Astrocyte (in vitro differentiated cells and primary cell): ENCODE data around the gene BCAR3.

Experiments
- EZH2 ChIP-seq: IDR thresholded peaks from 2 replicates; pipeline ENCODE4 v1.6.1; 2012; ENCODE audit warnings: mild to moderate bottlenecking, low read length, inconsistent platforms; ENCODE audit not compliant: insufficient read depth
- TF ChIP-seq, protein P1 (sequence below): IDR thresholded peaks from 2 replicates; pipeline ENCODE4 v1.5.1; 2011; ENCODE audit warnings: low read depth, mild to moderate bottlenecking, inconsistent platforms, low read length, moderate library complexity; ENCODE audit not compliant: insufficient read depth

DNA sequence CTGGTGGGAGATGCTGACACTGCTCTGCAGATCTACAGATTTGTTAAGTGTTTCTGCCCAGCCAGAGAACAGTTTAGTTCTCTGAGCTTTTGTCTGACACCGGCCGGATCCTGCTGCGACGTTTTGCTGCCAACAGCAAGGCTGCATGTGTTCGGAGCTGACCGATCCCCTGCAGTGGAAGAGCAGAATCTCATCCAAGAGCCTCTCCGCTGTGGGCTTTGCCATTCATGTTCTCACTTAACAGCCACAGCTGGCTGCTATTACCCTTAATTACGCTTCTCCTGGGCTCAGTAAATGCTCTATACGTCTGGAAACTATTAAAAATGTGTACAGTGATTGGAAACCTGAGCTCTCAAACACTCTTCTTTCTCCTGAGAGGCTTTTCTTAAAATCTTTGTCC lies 105.3 kb downstream of the BCAR3 start:
- TF ChIP-seq, protein P1, sequence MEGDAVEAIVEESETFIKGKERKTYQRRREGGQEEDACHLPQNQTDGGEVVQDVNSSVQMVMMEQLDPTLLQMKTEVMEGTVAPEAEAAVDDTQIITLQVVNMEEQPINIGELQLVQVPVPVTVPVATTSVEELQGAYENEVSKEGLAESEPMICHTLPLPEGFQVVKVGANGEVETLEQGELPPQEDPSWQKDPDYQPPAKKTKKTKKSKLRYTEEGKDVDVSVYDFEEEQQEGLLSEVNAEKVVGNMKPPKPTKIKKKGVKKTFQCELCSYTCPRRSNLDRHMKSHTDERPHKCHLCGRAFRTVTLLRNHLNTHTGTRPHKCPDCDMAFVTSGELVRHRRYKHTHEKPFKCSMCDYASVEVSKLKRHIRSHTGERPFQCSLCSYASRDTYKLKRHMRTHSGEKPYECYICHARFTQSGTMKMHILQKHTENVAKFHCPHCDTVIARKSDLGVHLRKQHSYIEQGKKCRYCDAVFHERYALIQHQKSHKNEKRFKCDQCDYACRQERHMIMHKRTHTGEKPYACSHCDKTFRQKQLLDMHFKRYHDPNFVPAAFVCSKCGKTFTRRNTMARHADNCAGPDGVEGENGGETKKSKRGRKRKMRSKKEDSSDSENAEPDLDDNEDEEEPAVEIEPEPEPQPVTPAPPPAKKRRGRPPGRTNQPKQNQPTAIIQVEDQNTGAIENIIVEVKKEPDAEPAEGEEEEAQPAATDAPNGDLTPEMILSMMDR, result no peak
- no peak for TF ChIP-seq EZH2
